ENCODE measurements around the gene BICC1.

DNA sequence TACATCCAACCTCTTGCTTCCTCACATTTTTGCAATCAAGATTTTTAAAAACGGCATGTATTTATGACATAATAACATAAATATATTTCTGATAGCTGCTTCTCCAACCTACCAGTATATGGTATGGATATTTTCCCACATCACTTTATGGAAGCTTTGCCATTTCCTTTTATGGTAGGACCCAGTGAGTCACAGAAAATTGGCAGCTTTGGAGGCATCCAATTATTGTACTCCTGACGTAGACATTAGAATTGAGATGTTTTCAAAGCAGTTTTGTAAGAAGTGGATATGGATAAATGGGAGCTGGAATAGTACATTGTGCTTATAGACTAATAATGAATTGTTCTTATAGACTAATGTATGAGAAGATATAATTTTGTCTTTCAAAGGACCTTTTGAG is 23.8 kb upstream of the BICC1 start:
- TF ChIP-seq, protein P1, sequence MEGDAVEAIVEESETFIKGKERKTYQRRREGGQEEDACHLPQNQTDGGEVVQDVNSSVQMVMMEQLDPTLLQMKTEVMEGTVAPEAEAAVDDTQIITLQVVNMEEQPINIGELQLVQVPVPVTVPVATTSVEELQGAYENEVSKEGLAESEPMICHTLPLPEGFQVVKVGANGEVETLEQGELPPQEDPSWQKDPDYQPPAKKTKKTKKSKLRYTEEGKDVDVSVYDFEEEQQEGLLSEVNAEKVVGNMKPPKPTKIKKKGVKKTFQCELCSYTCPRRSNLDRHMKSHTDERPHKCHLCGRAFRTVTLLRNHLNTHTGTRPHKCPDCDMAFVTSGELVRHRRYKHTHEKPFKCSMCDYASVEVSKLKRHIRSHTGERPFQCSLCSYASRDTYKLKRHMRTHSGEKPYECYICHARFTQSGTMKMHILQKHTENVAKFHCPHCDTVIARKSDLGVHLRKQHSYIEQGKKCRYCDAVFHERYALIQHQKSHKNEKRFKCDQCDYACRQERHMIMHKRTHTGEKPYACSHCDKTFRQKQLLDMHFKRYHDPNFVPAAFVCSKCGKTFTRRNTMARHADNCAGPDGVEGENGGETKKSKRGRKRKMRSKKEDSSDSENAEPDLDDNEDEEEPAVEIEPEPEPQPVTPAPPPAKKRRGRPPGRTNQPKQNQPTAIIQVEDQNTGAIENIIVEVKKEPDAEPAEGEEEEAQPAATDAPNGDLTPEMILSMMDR (IDR thresholded peaks at IDR 0.05) = no peak
- no peak for TF ChIP-seq EZH2 (IDR thresholded peaks at IDR 0.05; ENCODE audit: borderline replicate concordance, insufficient read depth, low read depth, low read length, poor library complexity, severe bottlenecking)

Data from B cell (primary cell).